Fibroblast of mammary gland (primary cell): Measurements from ENCODE around the gene APBA2.

Source experiments
- DNase-seq: peaks from one replicate; pipeline ENCODE4 v3.0.0-alpha.2; 2010; ENCODE audit warnings: low read depth
- H3K4me3 ChIP-seq: 2 replicates; pipeline ENCODE4 v1.5.1; 2011; ENCODE audit warnings: low read depth, mild to moderate bottlenecking, low read length, moderate library complexity; ENCODE audit not compliant: control insufficient read depth
- CTCF ChIP-seq: conservative IDR thresholded peaks from 2 replicates; pipeline ENCODE4 v1.5.1; 2011; ENCODE audit warnings: low read depth, low read length, inconsistent platforms; ENCODE audit not compliant: control insufficient read depth, insufficient read depth

The APBA2 gene

DNA sequence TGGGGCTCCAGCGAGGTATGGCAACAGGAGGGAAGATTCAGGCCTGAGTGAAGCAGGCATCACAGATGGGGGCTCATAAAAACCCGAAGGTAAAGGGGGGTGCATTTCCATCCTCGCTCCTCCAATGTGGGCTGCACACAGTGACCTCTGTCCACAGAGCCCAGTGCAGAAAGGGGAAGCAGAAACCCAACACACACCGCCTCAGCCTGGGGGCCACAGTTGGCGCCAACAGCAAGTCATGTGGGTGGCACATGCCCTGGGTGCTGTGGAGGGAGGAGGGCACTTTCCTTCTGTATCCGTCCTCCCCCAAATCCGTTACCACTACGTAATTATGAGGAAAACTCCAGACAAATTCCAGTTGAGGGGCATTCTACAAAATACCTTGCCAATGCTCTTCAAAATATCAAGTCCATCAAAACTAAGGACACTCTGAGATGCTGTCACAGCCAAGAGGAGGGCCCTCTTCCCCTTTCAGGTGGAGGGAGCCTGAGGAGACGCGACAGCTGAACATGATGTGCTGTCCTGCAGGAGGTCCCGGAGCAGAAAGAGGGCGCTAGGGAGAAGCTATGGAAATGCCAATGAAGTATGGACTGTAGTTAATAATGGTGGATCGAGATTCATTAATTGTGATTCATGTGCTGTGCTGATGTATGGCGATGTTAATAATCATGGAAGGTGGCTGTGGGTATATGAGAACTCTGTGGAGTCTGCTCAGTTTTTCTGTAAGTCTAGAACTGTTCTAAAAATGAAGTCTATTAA lies 16.4 kb downstream of the APBA2 start:
- TF ChIP-seq CTCF = peak; percentile 13
- H3K4me3 ChIP-seq = no peak overlapping the region
- no peak for DNase-seq

DNA sequence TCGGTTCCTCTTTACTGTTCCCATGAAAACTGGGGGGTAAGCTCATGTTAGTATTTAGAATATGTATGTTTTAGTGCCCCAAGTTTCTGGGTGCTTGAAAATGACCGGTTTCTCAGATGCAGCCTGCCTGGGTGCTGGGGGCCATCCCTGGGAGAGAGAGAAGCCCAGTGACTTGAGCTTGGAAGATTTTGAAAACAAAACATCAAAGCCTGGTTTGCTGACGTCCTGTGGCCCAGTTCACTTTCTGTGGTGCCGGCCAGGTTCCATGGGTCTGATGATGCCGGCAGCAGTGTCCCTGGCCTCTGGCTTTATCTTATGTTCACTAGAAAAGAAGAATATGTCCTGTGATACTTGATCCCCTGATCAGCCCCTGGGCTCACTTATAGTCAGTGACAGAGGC lies 17.1 kb downstream of the APBA2 start:
- no peak for TF ChIP-seq CTCF
- no peak overlapping the region for H3K4me3 ChIP-seq
- DNase-seq = no peak

DNA sequence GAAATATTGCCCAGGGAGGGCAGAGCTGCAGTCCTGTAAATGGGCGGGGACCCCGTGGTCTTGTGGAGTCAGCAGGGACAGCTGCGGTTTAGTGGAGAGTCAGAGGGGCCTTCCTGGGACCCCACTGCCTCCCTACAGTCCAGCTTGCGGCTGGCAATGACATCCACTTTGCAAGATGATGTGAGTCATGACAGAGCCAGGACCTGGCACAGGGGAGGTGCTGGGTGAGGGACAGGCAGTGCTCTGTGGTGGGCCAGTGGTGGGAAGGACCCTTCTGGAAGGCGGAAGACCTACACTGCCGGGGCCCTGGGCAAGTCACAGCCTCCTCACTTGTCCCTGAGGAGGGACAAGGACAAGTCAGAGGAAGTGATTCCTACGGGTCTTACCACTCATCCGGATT lies 17.8 kb downstream of the APBA2 start:
- DNase-seq = no peak
- no peak overlapping the region for H3K4me3 ChIP-seq
- no peak for TF ChIP-seq CTCF

GRCh38 chr15:28904003-28904402 lies 18.2 kb downstream of the APBA2 start:
- no peak overlapping the region for H3K4me3 ChIP-seq
- DNase-seq = no peak
- TF ChIP-seq CTCF = no peak

DNA sequence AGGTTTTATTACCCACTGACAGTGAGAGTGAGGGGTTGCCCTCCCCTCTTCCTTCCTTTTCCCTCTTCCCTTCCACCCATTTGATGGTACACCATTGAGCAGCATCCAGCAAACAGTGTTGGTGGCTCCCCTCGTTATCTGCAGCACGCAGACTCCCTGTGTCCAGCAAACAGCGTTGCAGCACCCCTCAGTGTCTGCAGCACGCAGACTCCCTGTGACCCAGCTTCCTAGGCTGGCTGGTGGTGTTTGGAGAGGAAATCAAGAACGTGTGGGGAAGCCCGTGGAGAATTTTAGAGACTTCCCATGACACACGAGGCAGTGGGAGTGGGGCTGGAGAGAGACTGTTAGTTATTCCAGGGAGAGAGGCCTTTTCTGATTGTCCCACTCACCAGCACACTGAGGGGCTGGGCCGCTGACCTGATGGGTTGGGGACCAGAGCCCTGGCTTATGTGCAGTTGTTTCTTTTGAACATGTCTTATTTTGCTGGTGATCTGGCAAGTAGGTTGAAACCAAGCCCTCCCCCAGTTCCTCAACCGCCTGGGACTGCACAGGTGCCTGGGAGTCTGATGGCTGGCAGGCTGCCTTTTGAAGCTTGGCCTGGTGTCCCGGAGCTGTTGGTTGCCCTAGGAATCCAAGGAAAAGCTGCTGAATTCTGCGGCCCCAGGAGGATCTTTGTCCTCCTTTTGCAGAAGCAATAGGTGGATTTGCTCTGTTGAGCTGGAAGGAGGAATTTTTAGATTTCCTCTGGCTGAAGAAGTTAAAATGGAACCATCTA lies 19.0 kb downstream of the APBA2 start:
- H3K4me3 ChIP-seq = no peak overlapping the region
- TF ChIP-seq CTCF = no peak
- no peak for DNase-seq

DNA sequence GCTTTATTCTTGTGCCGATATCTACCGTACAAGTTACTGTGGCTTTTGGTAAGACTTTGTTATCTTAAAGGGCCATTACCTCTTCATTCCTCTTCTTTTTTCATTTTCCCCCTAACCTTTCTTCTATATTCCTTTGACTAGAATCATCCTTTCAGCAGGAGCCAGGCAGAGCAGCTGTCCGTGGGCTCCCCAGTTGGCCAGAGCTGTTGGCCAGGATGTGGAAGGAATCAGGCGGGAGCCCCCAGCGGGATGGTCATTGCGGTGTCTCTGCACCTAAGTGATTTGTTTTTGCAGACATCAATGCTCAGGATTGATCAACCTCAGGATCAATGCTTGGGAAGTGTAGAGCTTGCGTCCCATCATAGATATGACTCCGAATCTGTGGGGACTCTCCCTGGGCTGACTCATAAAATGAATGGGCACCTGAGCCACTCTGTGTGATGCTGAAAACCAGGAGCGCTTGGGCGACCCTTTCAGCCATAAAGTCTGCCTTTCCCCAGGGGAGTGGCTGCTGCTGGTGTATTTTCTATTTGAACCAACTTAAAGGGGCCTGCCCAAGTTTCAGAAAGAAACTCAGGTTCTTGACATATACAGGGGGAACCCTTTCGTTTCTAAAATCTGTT lies 21.7 kb downstream of the APBA2 start:
- no peak for DNase-seq
- no peak overlapping the region for H3K4me3 ChIP-seq
- TF ChIP-seq CTCF = no peak
